A549 (cell line): ENCODE data around the gene TCF20.

Experiments
- MAZ ChIP-seq: fragments of 150-350 bp; IDR thresholded peaks from 2 replicates; pipeline ENCODE4 v1.6.1; 2014; ENCODE audit warnings: antibody characterized with exemption, low read depth, low read length, borderline replicate concordance
- POLR2A ChIP-seq: IDR thresholded peaks from 2 replicates; pipeline ENCODE4 v1.6.1; 2012; ENCODE audit warnings: mild to moderate bottlenecking, low read length
- RCOR1 ChIP-seq: fragments of 150-350 bp; IDR thresholded peaks from 2 replicates; pipeline ENCODE4 v1.6.1; 2014; ENCODE audit warnings: antibody characterized with exemption, low read length, low read depth
- RFX5 ChIP-seq: fragments of 450-650 bp; IDR thresholded peaks from 2 replicates; pipeline ENCODE4 v1.7.1; 2014; ENCODE audit warnings: antibody characterized with exemption, mild to moderate bottlenecking, moderate library complexity
- RNF2 ChIP-seq: fragments of 200-600 bp; sonication (generic); IDR thresholded peaks from 2 replicates; pipeline ENCODE4 v1.6.1; 2016; ENCODE audit warnings: low read depth, mild to moderate bottlenecking, antibody characterized with exemption, moderate library complexity, borderline replicate concordance

DNA sequence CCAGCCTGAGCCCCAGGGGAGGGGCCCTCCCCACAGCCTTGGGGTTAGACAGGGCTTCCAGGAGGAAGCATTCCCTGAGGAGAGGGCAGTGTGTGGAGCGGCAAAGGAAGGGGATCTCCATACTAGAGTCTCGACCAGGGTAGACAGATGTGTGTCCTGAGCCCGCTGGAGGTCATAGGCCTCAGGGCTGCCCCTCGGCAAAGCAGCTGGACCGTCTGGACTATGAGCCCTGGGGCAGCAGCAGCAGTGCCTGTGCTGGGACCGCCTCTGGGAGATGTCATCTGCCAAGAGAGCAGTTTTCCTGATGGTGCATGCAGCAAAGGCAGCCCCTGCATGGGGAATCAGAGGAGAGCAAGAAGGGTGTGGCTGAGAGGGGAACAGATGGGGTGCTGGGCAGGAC lies 20.8 kb upstream of the TCF20 start:
- TF ChIP-seq MAZ (no peak), RNF2 (no peak), POLR2A (no peak), RCOR1 (no peak), RFX5 (no peak)
